ENCODE data around the gene ZNF692.

ZNF692 gene

GRCh38 chr1:248814351-248814750, 44.5 kb downstream of the ZNF692 start:
- H4K20me1 ChIP-seq (ENCODE audit: low read depth, low read length), result no peaks in the 10 kb centered on the region
- no peaks in the 10 kb centered on the region for H3K9me3 ChIP-seq (ENCODE audit: insufficient read depth, low read length)
- H3F3A ChIP-seq (ENCODE audit: insufficient read depth), result no peaks in the 10 kb centered on the region
- H3K36me3 ChIP-seq (ENCODE audit: low read length), result no peaks in the 10 kb centered on the region
- H3K4me2 ChIP-seq (ENCODE audit: low read depth, low read length, poor library complexity, severe bottlenecking), result no peak overlapping the region
- TF ChIP-seq CTCF (IDR thresholded peaks at IDR 0.05; ENCODE audit: insufficient read depth, low read length, poor library complexity, severe bottlenecking) (no peak), EZH2phosphoT487 (conservative IDR thresholded peaks at IDR 0.05; ENCODE audit: low read length) (no peak)
- H3K4me3 ChIP-seq (ENCODE audit: insufficient read depth, low read length, poor library complexity, severe bottlenecking), result no peak overlapping the region
- H3K9me2 ChIP-seq (replicated peaks; ENCODE audit: insufficient read depth, low read length), result no peaks in the 10 kb centered on the region
- no peaks in the 10 kb centered on the region for H3K79me2 ChIP-seq (ENCODE audit: insufficient read depth, low read length)
- no peak overlapping the region for H3K27ac ChIP-seq (ENCODE audit: low read depth, low read length)
- H2AFZ ChIP-seq (ENCODE audit: low read depth, low read length, severe bottlenecking), result no peak overlapping the region
- H3K9ac ChIP-seq (ENCODE audit: low read length), result no peak overlapping the region
- H3K27me3 ChIP-seq (ENCODE audit: low read length), result no peaks in the 10 kb centered on the region

- no peak overlapping the region for H3K9ac ChIP-seq (ENCODE audit: low read length)
- no peak overlapping the region for H2AFZ ChIP-seq (ENCODE audit: low read depth, low read length, severe bottlenecking)
- no peak overlapping the region for H3K4me3 ChIP-seq (ENCODE audit: insufficient read depth, low read length, poor library complexity, severe bottlenecking)
- no peaks in the 10 kb centered on the region for H3K36me3 ChIP-seq (ENCODE audit: low read length)
- no peaks in the 10 kb centered on the region for H3K79me2 ChIP-seq (ENCODE audit: insufficient read depth, low read length)
- no peak overlapping the region for H3K4me2 ChIP-seq (ENCODE audit: low read depth, low read length, poor library complexity, severe bottlenecking)
- TF ChIP-seq EZH2phosphoT487 (conservative IDR thresholded peaks at IDR 0.05; ENCODE audit: low read length), result no peak
- TF ChIP-seq CTCF (IDR thresholded peaks at IDR 0.05; ENCODE audit: insufficient read depth, low read length, poor library complexity, severe bottlenecking), result no peak
- H3K27ac ChIP-seq (ENCODE audit: low read depth, low read length), result no peak overlapping the region
- H4K20me1 ChIP-seq (ENCODE audit: low read depth, low read length), result no peaks in the 10 kb centered on the region
- no peaks in the 10 kb centered on the region for H3F3A ChIP-seq (ENCODE audit: insufficient read depth)
- no peaks in the 10 kb centered on the region for H3K27me3 ChIP-seq (ENCODE audit: low read length)
- no peaks in the 10 kb centered on the region for H3K9me3 ChIP-seq (ENCODE audit: insufficient read depth, low read length)
- H3K9me2 ChIP-seq (replicated peaks; ENCODE audit: insufficient read depth, low read length), result no peaks in the 10 kb centered on the region
Observed at GRCh38 chr1:248813546-248813945, 45.3 kb downstream of the ZNF692 start.

GRCh38 chr1:248812736-248813425, 46.0 kb downstream of the ZNF692 start:
- Histone ChIP-seq H3K4me2 (ENCODE audit: low read depth, low read length, poor library complexity, severe bottlenecking) (no peak overlapping the region), H3K9me3 (ENCODE audit: insufficient read depth, low read length) (no peaks in the 10 kb centered on the region), H3K9ac (ENCODE audit: low read length) (no peak overlapping the region), H2AFZ (ENCODE audit: low read depth, low read length, severe bottlenecking) (no peak overlapping the region), H3K9me2 (replicated peaks; ENCODE audit: insufficient read depth, low read length) (no peaks in the 10 kb centered on the region), H3K4me3 (ENCODE audit: insufficient read depth, low read length, poor library complexity, severe bottlenecking) (no peak overlapping the region), H3K79me2 (ENCODE audit: insufficient read depth, low read length) (no peaks in the 10 kb centered on the region), H3K36me3 (ENCODE audit: low read length) (no peaks in the 10 kb centered on the region), H3K27ac (ENCODE audit: low read depth, low read length) (no peak overlapping the region), H3F3A (ENCODE audit: insufficient read depth) (no peaks in the 10 kb centered on the region), H4K20me1 (ENCODE audit: low read depth, low read length) (no peaks in the 10 kb centered on the region), H3K27me3 (ENCODE audit: low read length) (no peaks in the 10 kb centered on the region)
- TF ChIP-seq CTCF (IDR thresholded peaks at IDR 0.05; ENCODE audit: insufficient read depth, low read length, poor library complexity, severe bottlenecking) (no peak), EZH2phosphoT487 (conservative IDR thresholded peaks at IDR 0.05; ENCODE audit: low read length) (no peak)

All from SU-DHL-6 (cell line).